Endothelial cell of umbilical vein (primary cell): Measurements from ENCODE around the gene TEX101. TPM values are rescaled to one million over a fixed set of nuclear protein-coding genes. Genes with fewer than 3 reads are reported as not detected.

Source experiments
- BruUV-seq: library from RNA; stranded (reverse); fragments of 400-500 nt; replicated peaks from 2 replicates; lab custom pipeline; 2021; lab: Mats Ljungman, UMichigan
- CTCF ChIA-PET: fragments of 300-600, 350-600 bp; sonication (Branson Sonifier 250); formaldehyde crosslinking; loops from one replicate; lab custom pipeline; 2021; ENCODE audit warnings: antibody characterized with exemption, inconsistent platforms; lab: Charles Lee
- POLR2A ChIA-PET: fragments of 300-600, 350-600 bp; sonication (Branson Sonifier 250); formaldehyde crosslinking; loops from one replicate; lab custom pipeline; 2021; ENCODE audit warnings: antibody characterized with exemption, inconsistent platforms; lab: Charles Lee
- DNase-seq: peaks from one replicate; pipeline ENCODE4 v3.0.0-alpha.2; 2011; ENCODE audit warnings: low read depth, low spot score
- FAIRE-seq: peaks from 2 replicates; lab custom pipeline; 2011; peaks lifted over from hg19 to GRCh38; lab: Jason Lieb, UNC
- H2AFZ ChIP-seq: 2 replicates; pipeline ENCODE4 v1.6.0; 2012; ENCODE audit warnings: low read depth, low read length, control low read depth, inconsistent platforms
- H3K27ac ChIP-seq: 2 replicates; pipeline ENCODE4 v1.5.1; 2011; ENCODE audit warnings: low read depth, mild to moderate bottlenecking, control low read depth, low read length, moderate library complexity; ENCODE audit not compliant: insufficient read depth
- H3K27me3 ChIP-seq, 2 experiments: 2 replicates each; pipeline versions ENCODE4 v1.6.0 to v1.6.1; 2011; ENCODE audit warnings: low read length in 2 of 2, mixed read lengths in 1 of 2; ENCODE audit not compliant: control insufficient read depth in 2 of 2, insufficient read depth in 2 of 2
- H3K36me3 ChIP-seq, 2 experiments: 2 replicates in 1 of 2; 3 replicates in 1 of 2; pipeline ENCODE4 v1.5.1; 2011; ENCODE audit warnings: low read length in 2 of 2, mild to moderate bottlenecking in 1 of 2, moderate library complexity in 1 of 2; ENCODE audit not compliant: control insufficient read depth in 2 of 2, insufficient read depth in 2 of 2; ENCODE audit errors: extremely low read depth in 1 of 2
- H3K4me1 ChIP-seq: 3 replicates; pipeline ENCODE4 v1.5.1; 2011; ENCODE audit warnings: mild to moderate bottlenecking, low read length; ENCODE audit not compliant: control insufficient read depth, insufficient read depth; ENCODE audit errors: extremely low read depth
- H3K4me2 ChIP-seq: 2 replicates; pipeline ENCODE4 v1.6.1; 2011; ENCODE audit warnings: low read length, control low read depth, mixed read lengths; ENCODE audit not compliant: insufficient read depth
- H3K4me3 ChIP-seq, 3 experiments: fragments of 200-600 bp in 1 of 3; sonication (generic), shearing (Covaris generic) in 1 of 3; replicated peaks in 1 of 3; 2 replicates each; pipeline ENCODE4 v1.5.1; 2011 to 2016; ENCODE audit warnings: control low read depth in 3 of 3, low read length in 3 of 3, mild to moderate bottlenecking in 2 of 3, inconsistent platforms in 1 of 3, low read depth in 1 of 3, moderate library complexity in 1 of 3; ENCODE audit not compliant: insufficient read depth in 1 of 3
- H3K79me2 ChIP-seq: 2 replicates; pipeline ENCODE4 v1.6.0; 2012; ENCODE audit warnings: low read length, inconsistent platforms; ENCODE audit not compliant: control insufficient read depth, insufficient read depth
- H3K9ac ChIP-seq: replicated peaks from 2 replicates; pipeline ENCODE3; 2011; ENCODE audit warnings: low read length, control low read depth; ENCODE audit not compliant: insufficient read depth; ENCODE audit errors: extremely low read depth
- H3K9me1 ChIP-seq: replicated peaks from 3 replicates; pipeline ENCODE4 v1.6.0; 2011; ENCODE audit warnings: mild to moderate bottlenecking, low read length; ENCODE audit not compliant: control insufficient read depth, insufficient read depth; ENCODE audit errors: extremely low read depth
- H3K9me3 ChIP-seq: replicated peaks from 2 replicates; pipeline ENCODE4 v1.5.1; 2012; ENCODE audit warnings: low read length, inconsistent platforms; ENCODE audit not compliant: control insufficient read depth, insufficient read depth
- H4K20me1 ChIP-seq: replicated peaks from 2 replicates; pipeline ENCODE3; 2011; ENCODE audit warnings: mild to moderate bottlenecking, low read length; ENCODE audit not compliant: control insufficient read depth, insufficient read depth; ENCODE audit errors: extremely low read depth
- CTCF ChIP-seq, 2 donors: IDR thresholded peaks; 1 replicate in 1 of 2; 2 replicates in 1 of 2; pipeline ENCODE4 v1.5.1; 2011; ENCODE audit warnings: low read length in 2 of 2, mild to moderate bottlenecking in 2 of 2, moderate library complexity in 2 of 2, control low read depth in 1 of 2, inconsistent platforms in 1 of 2, low read depth in 1 of 2; ENCODE audit not compliant: insufficient read depth in 1 of 2; ENCODE audit errors: extremely low read depth in 1 of 2
- EZH2 ChIP-seq: IDR thresholded peaks from 2 replicates; pipeline ENCODE4 v1.6.1; 2012; ENCODE audit warnings: borderline replicate concordance, low read depth, mild to moderate bottlenecking, moderate library complexity, low read length, inconsistent platforms; ENCODE audit not compliant: severe bottlenecking
- FOS ChIP-seq: IDR thresholded peaks from 2 replicates; pipeline ENCODE4 v1.6.1; 2011; ENCODE audit warnings: mild to moderate bottlenecking, low read length, moderate library complexity, borderline replicate concordance; ENCODE audit not compliant: insufficient read depth
- GATA2 ChIP-seq: IDR thresholded peaks from 2 replicates; pipeline ENCODE4 v1.7.0; 2011; ENCODE audit warnings: low read depth, mild to moderate bottlenecking, moderate library complexity, mixed read lengths, low read length; ENCODE audit not compliant: insufficient read length, insufficient read depth
- JUN ChIP-seq: IDR thresholded peaks from 2 replicates; pipeline ENCODE4 v1.6.1; 2011; ENCODE audit warnings: borderline replicate concordance, low read depth; ENCODE audit not compliant: insufficient read length, insufficient read depth
- MAX ChIP-seq: IDR thresholded peaks from 2 replicates; pipeline ENCODE4 v1.6.1; 2011; ENCODE audit not compliant: insufficient read depth, insufficient read length
- MYC ChIP-seq: IDR thresholded peaks from one replicate; pipeline ENCODE4 v1.6.1; 2011; ENCODE audit warnings: mild to moderate bottlenecking, low read depth, low read length
- POLR2A ChIP-seq: IDR thresholded peaks from 2 replicates; pipeline ENCODE4 v1.6.1; 2012; ENCODE audit warnings: low read depth, mild to moderate bottlenecking, control low read depth, low read length
- POLR2AphosphoS5 ChIP-seq: IDR thresholded peaks from 2 replicates; pipeline ENCODE4 v1.6.1; 2012; ENCODE audit warnings: low read depth, mild to moderate bottlenecking, control low read depth, low read length, moderate library complexity; ENCODE audit not compliant: insufficient read depth
- dilution Hi-C: fragments of 300-500 bp; cut with MboI; formaldehyde crosslinking; loops from one replicate; pipeline ENCODE4 v1.15.0; 2019; ENCODE audit warnings: low sequenced_read_pairs; ENCODE audit not compliant: extremely low pct_ligation_motif_present
- intact Hi-C: fragments of 100-400 bp; cut with micrococcal nuclease; formaldehyde crosslinking; loops from one replicate; pipeline ENCODE4 v1.10.0; 2022
- polyA plus RNA-seq, 4 experiments: library from polyadenylated mRNA; depleted of rRNA in 3 of 4; stranded (reverse) in 3 of 4; unstranded in 1 of 4; fragments of >200 nt; gene quantifications; 2 replicates each; pipeline versions ENCODE4 v1.2.1 to v1.2.3, GENCODE V29; 2011 to 2012; ENCODE audit warnings: missing spikeins in 1 of 4
- total RNA-seq: library from RNA; stranded (reverse); gene quantifications from 2 replicates; pipeline ENCODE4 v1.2.3, GENCODE V29; 2021

Gene TEX101
- total and polyA plus RNA-seq, 2 donors (not counting 3 experiments of a cell fraction or from before 2014, with no cell fraction given), result not detected

DNA sequence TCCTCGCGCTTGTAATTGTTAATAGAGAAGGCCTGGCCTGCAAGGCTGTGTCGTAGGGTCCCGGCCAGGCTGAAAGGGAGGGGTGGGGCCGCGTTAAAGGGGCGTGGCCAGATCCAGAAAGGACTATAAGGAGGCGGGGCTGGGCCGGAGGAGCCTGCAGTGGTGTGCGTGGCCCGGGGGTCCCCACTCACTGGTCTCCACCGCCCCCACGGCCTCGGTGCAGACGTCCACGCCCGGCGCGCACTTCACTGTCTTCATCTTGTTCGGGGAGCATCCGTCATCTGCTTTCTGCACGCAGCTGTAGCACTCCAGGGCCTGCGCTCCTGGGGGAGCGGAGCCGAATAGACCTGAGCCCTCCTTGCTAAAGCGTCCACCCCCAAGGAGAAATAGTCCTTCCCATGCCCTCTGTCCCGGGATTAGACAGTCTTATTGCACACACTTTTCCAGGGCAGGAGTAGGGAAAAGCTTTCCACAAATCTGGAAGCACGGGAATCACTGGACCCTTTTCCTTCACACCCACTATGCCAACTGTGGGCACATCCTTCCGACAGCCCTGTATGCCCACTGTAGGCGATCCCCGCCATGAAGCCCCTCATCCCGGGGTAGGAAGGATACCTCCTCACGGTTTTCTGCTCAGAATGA lies 49.6 kb downstream of the TEX101 start:
- no peaks in the 10 kb centered on the region for H3K9me1 ChIP-seq
- TF ChIP-seq JUN (no peak), POLR2A (no peak), MAX (no peak), FOS (no peak), CTCF (IDR thresholded peaks at IDR 0.05; ENCODE audit: extremely low read depth in 1 of 2, insufficient read depth in 1 of 2, low read depth in 1 of 2, low read length in 2 of 2) (no peak), POLR2AphosphoS5 (no peak), MYC (no peak), GATA2 (no peak), EZH2 (no peak)
- FAIRE-seq, result no peak
- no peak overlapping the region for H3K27ac ChIP-seq
- H3K4me2 ChIP-seq, result peak overlapping the region; percentile 61
- peak overlapping the region; percentile 98 for H2AFZ ChIP-seq
- H3K9ac ChIP-seq, result no peak overlapping the region
- H3K4me1 ChIP-seq, result peaks cover 21% of the 10 kb centered on the region
- no peak for DNase-seq
- H3K79me2 ChIP-seq, result no peaks in the 10 kb centered on the region
- H3K4me3 ChIP-seq, result peak overlapping the region; percentile 52 to 63 (median 58)
- BruUV-seq, result no TSS peak
- no peaks in the 10 kb centered on the region for H3K9me3 ChIP-seq
- dilution Hi-C loops, result no loop called here
- intact Hi-C loops, result loop anchor here (5.0 kb wide), 1 partner anchor 63 kb away; the partner anchor contains the start of gene ETHE1
- H4K20me1 ChIP-seq, result no peaks in the 10 kb centered on the region
- POLR2A ChIA-PET, result no interaction called here
- CTCF ChIA-PET, result interaction anchor here (0.6 to 3.3 kb wide), 9 partner anchors 10 to 91 kb away, joined by 3 to 30 read pairs (median 6); partner anchors contain the start of gene PHLDB3
- no peaks in the 10 kb centered on the region for H3K36me3 ChIP-seq
- no peaks in the 10 kb centered on the region for H3K27me3 ChIP-seq
